Type B pancreatic cell (in vitro differentiated cells): Measurements from ENCODE around the gene LUC7L3. TPM values are rescaled to one million over a fixed set of nuclear protein-coding genes. Genes with fewer than 3 reads are reported as not detected.
A peak's percentile ranks its signal among the peaks of the same experiment; 100 is the strongest.
"Not testable (repeated sequence)": the region's sequence is repeated elsewhere in the genome, so short reads cannot be mapped to it uniquely, and the experiment has no call there.

Source experiments
- DNase-seq: peaks from one replicate; pipeline ENCODE4 v3.0.0; 2021; ENCODE audit warnings: mixed read lengths; ENCODE audit not compliant: unreplicated experiment; ENCODE audit errors: extremely low spot score
- H3K27ac Mint-ChIP-seq: 2 replicates; pipeline ENCODE4 v1.8.0; 2021; ENCODE audit warnings: mild to moderate bottlenecking, mixed read lengths
- H3K27me3 Mint-ChIP-seq: 2 replicates; pipeline ENCODE4 v1.8.0; 2021; ENCODE audit warnings: mixed read lengths
- H3K36me3 Mint-ChIP-seq: 2 replicates; pipeline ENCODE4 v1.8.0; 2021; ENCODE audit warnings: mixed read lengths
- H3K4me1 Mint-ChIP-seq: one replicate; pipeline ENCODE4 v1.8.0; 2021; ENCODE audit warnings: mixed read lengths; ENCODE audit not compliant: unreplicated experiment
- H3K4me3 Mint-ChIP-seq: 2 replicates; pipeline ENCODE4 v1.8.0; 2021; ENCODE audit warnings: mild to moderate bottlenecking, mixed read lengths
- H3K9me3 Mint-ChIP-seq: 2 replicates; pipeline ENCODE4 v1.8.0; 2021; ENCODE audit warnings: mixed read lengths
- CTCF ChIP-seq: fragments of 200-600 bp; sonication (generic); conservative IDR thresholded peaks from 2 replicates; pipeline ENCODE4 v1.5.0; 2021; ENCODE audit warnings: antibody characterized with exemption, mild to moderate bottlenecking
- total RNA-seq: library from RNA; stranded (reverse); gene quantifications from 2 replicates; pipeline ENCODE4 v1.2.1, GENCODE V29; 2021; ENCODE audit warnings: low replicate concordance

Gene LUC7L3
- total RNA-seq, 1 donor from 2014 or later = 157 TPM

GRCh38 chr17:50722746-50723145 is 3.3 kb downstream of the LUC7L3 start:
- H3K27me3 Mint-ChIP-seq = no peaks in the 10 kb centered on the region
- H3K9me3 Mint-ChIP-seq = no peaks in the 10 kb centered on the region
- peak overlapping the region; percentile 35 for H3K27ac Mint-ChIP-seq
- H3K4me3 Mint-ChIP-seq = peak overlapping the region; percentile 67
- peaks cover 25% of the 10 kb centered on the region for H3K4me1 Mint-ChIP-seq
- no peak for DNase-seq
- TF ChIP-seq CTCF = no peak
- H3K36me3 Mint-ChIP-seq = peaks cover 5% of the 10 kb centered on the region

- H3K4me1 Mint-ChIP-seq = peaks cover 30% of the 10 kb centered on the region
- H3K27ac Mint-ChIP-seq, H3K4me3 Mint-ChIP-seq: not testable (repeated sequence)
These were observed 5.2 kb downstream of the LUC7L3 start for GRCh38 chr17:50724622-50725021.

GRCh38 chr17:50725769-50726655 is 6.6 kb downstream of the LUC7L3 start:
- Mint-ChIP-seq H3K4me1 (peaks cover 29% of the 10 kb centered on the region), H3K36me3 (peaks cover 5% of the 10 kb centered on the region), H3K9me3 (no peaks in the 10 kb centered on the region), H3K27ac (no peak overlapping the region), H3K4me3 (no peak overlapping the region), H3K27me3 (no peaks in the 10 kb centered on the region)
- TF ChIP-seq CTCF = no peak
- no peak for DNase-seq

More at GRCh38 chr17:50724622-50725021, 5.2 kb downstream of the LUC7L3 start:
- H3K36me3 Mint-ChIP-seq, H3K9me3 Mint-ChIP-seq, H3K27me3 Mint-ChIP-seq, DNase-seq: not testable (repeated sequence)

- Mint-ChIP-seq H3K4me3 (no peak overlapping the region), H3K36me3 (peaks cover 10% of the 10 kb centered on the region), H3K9me3 (no peaks in the 10 kb centered on the region), H3K4me1 (peaks cover 24% of the 10 kb centered on the region), H3K27ac (no peak overlapping the region), H3K27me3 (no peaks in the 10 kb centered on the region)
- TF ChIP-seq CTCF = no peak
- DNase-seq = no peak
These were observed 8.7 kb downstream of the LUC7L3 start for GRCh38 chr17:50728112-50728429.

GRCh38 chr17:50728881-50729765 is 9.7 kb downstream of the LUC7L3 start:
- no peak for TF ChIP-seq CTCF
- H3K36me3 Mint-ChIP-seq = peaks cover 10% of the 10 kb centered on the region
- no peaks in the 10 kb centered on the region for H3K27me3 Mint-ChIP-seq
- no peaks in the 10 kb centered on the region for H3K9me3 Mint-ChIP-seq
- H3K27ac Mint-ChIP-seq = no peak overlapping the region
- H3K4me1 Mint-ChIP-seq = peaks cover 22% of the 10 kb centered on the region
- DNase-seq = no peak
- H3K4me3 Mint-ChIP-seq = no peak overlapping the region
